Endothelial cell of umbilical vein (primary cell): Measurements from ENCODE around the gene CFAP61. TPM values are rescaled to one million over a fixed set of nuclear protein-coding genes. Genes with fewer than 3 reads are reported as not detected.

Experiments
- BruUV-seq: library from RNA; stranded (reverse); fragments of 400-500 nt; replicated peaks from 2 replicates; lab custom pipeline; 2021; lab: Mats Ljungman, UMichigan
- CTCF ChIA-PET: fragments of 300-600, 350-600 bp; sonication (Branson Sonifier 250); formaldehyde crosslinking; loops from one replicate; lab custom pipeline; 2021; ENCODE audit warnings: antibody characterized with exemption, inconsistent platforms; lab: Charles Lee
- POLR2A ChIA-PET: fragments of 300-600, 350-600 bp; sonication (Branson Sonifier 250); formaldehyde crosslinking; loops from one replicate; lab custom pipeline; 2021; ENCODE audit warnings: antibody characterized with exemption, inconsistent platforms; lab: Charles Lee
- DNase-seq: peaks from one replicate; pipeline ENCODE4 v3.0.0-alpha.2; 2011; ENCODE audit warnings: low read depth, low spot score
- FAIRE-seq: peaks from 2 replicates; lab custom pipeline; 2011; peaks lifted over from hg19 to GRCh38; lab: Jason Lieb, UNC
- H2AFZ ChIP-seq: 2 replicates; pipeline ENCODE4 v1.6.0; 2012; ENCODE audit warnings: low read depth, low read length, control low read depth, inconsistent platforms
- H3K27ac ChIP-seq: 2 replicates; pipeline ENCODE4 v1.5.1; 2011; ENCODE audit warnings: low read depth, mild to moderate bottlenecking, control low read depth, low read length, moderate library complexity; ENCODE audit not compliant: insufficient read depth
- H3K27me3 ChIP-seq, 2 experiments: 2 replicates each; pipeline versions ENCODE4 v1.6.0 to v1.6.1; 2011; ENCODE audit warnings: low read length in 2 of 2, mixed read lengths in 1 of 2; ENCODE audit not compliant: control insufficient read depth in 2 of 2, insufficient read depth in 2 of 2
- H3K36me3 ChIP-seq, 2 experiments: 2 replicates in 1 of 2; 3 replicates in 1 of 2; pipeline ENCODE4 v1.5.1; 2011; ENCODE audit warnings: low read length in 2 of 2, mild to moderate bottlenecking in 1 of 2, moderate library complexity in 1 of 2; ENCODE audit not compliant: control insufficient read depth in 2 of 2, insufficient read depth in 2 of 2; ENCODE audit errors: extremely low read depth in 1 of 2
- H3K4me1 ChIP-seq: 3 replicates; pipeline ENCODE4 v1.5.1; 2011; ENCODE audit warnings: mild to moderate bottlenecking, low read length; ENCODE audit not compliant: control insufficient read depth, insufficient read depth; ENCODE audit errors: extremely low read depth
- H3K4me2 ChIP-seq: 2 replicates; pipeline ENCODE4 v1.6.1; 2011; ENCODE audit warnings: low read length, control low read depth, mixed read lengths; ENCODE audit not compliant: insufficient read depth
- H3K4me3 ChIP-seq, 3 experiments: fragments of 200-600 bp in 1 of 3; sonication (generic), shearing (Covaris generic) in 1 of 3; replicated peaks in 1 of 3; 2 replicates each; pipeline ENCODE4 v1.5.1; 2011 to 2016; ENCODE audit warnings: control low read depth in 3 of 3, low read length in 3 of 3, mild to moderate bottlenecking in 2 of 3, inconsistent platforms in 1 of 3, low read depth in 1 of 3, moderate library complexity in 1 of 3; ENCODE audit not compliant: insufficient read depth in 1 of 3
- H3K79me2 ChIP-seq: 2 replicates; pipeline ENCODE4 v1.6.0; 2012; ENCODE audit warnings: low read length, inconsistent platforms; ENCODE audit not compliant: control insufficient read depth, insufficient read depth
- H3K9ac ChIP-seq: replicated peaks from 2 replicates; pipeline ENCODE3; 2011; ENCODE audit warnings: low read length, control low read depth; ENCODE audit not compliant: insufficient read depth; ENCODE audit errors: extremely low read depth
- H3K9me1 ChIP-seq: replicated peaks from 3 replicates; pipeline ENCODE4 v1.6.0; 2011; ENCODE audit warnings: mild to moderate bottlenecking, low read length; ENCODE audit not compliant: control insufficient read depth, insufficient read depth; ENCODE audit errors: extremely low read depth
- H3K9me3 ChIP-seq: replicated peaks from 2 replicates; pipeline ENCODE4 v1.5.1; 2012; ENCODE audit warnings: low read length, inconsistent platforms; ENCODE audit not compliant: control insufficient read depth, insufficient read depth
- H4K20me1 ChIP-seq: replicated peaks from 2 replicates; pipeline ENCODE3; 2011; ENCODE audit warnings: mild to moderate bottlenecking, low read length; ENCODE audit not compliant: control insufficient read depth, insufficient read depth; ENCODE audit errors: extremely low read depth
- CTCF ChIP-seq, 2 donors: IDR thresholded peaks; 1 replicate in 1 of 2; 2 replicates in 1 of 2; pipeline ENCODE4 v1.5.1; 2011; ENCODE audit warnings: low read length in 2 of 2, mild to moderate bottlenecking in 2 of 2, moderate library complexity in 2 of 2, control low read depth in 1 of 2, inconsistent platforms in 1 of 2, low read depth in 1 of 2; ENCODE audit not compliant: insufficient read depth in 1 of 2; ENCODE audit errors: extremely low read depth in 1 of 2
- EZH2 ChIP-seq: IDR thresholded peaks from 2 replicates; pipeline ENCODE4 v1.6.1; 2012; ENCODE audit warnings: borderline replicate concordance, low read depth, mild to moderate bottlenecking, moderate library complexity, low read length, inconsistent platforms; ENCODE audit not compliant: severe bottlenecking
- FOS ChIP-seq: IDR thresholded peaks from 2 replicates; pipeline ENCODE4 v1.6.1; 2011; ENCODE audit warnings: mild to moderate bottlenecking, low read length, moderate library complexity, borderline replicate concordance; ENCODE audit not compliant: insufficient read depth
- GATA2 ChIP-seq: IDR thresholded peaks from 2 replicates; pipeline ENCODE4 v1.7.0; 2011; ENCODE audit warnings: low read depth, mild to moderate bottlenecking, moderate library complexity, mixed read lengths, low read length; ENCODE audit not compliant: insufficient read length, insufficient read depth
- JUN ChIP-seq: IDR thresholded peaks from 2 replicates; pipeline ENCODE4 v1.6.1; 2011; ENCODE audit warnings: borderline replicate concordance, low read depth; ENCODE audit not compliant: insufficient read length, insufficient read depth
- MYC ChIP-seq: IDR thresholded peaks from one replicate; pipeline ENCODE4 v1.6.1; 2011; ENCODE audit warnings: mild to moderate bottlenecking, low read depth, low read length
- POLR2A ChIP-seq: IDR thresholded peaks from 2 replicates; pipeline ENCODE4 v1.6.1; 2012; ENCODE audit warnings: low read depth, mild to moderate bottlenecking, control low read depth, low read length
- POLR2AphosphoS5 ChIP-seq: IDR thresholded peaks from 2 replicates; pipeline ENCODE4 v1.6.1; 2012; ENCODE audit warnings: low read depth, mild to moderate bottlenecking, control low read depth, low read length, moderate library complexity; ENCODE audit not compliant: insufficient read depth
- dilution Hi-C: fragments of 300-500 bp; cut with MboI; formaldehyde crosslinking; loops from one replicate; pipeline ENCODE4 v1.15.0; 2019; ENCODE audit warnings: low sequenced_read_pairs; ENCODE audit not compliant: extremely low pct_ligation_motif_present
- intact Hi-C: fragments of 100-400 bp; cut with micrococcal nuclease; formaldehyde crosslinking; loops from one replicate; pipeline ENCODE4 v1.10.0; 2022
- polyA plus RNA-seq, 4 experiments: library from polyadenylated mRNA; depleted of rRNA in 3 of 4; stranded (reverse) in 3 of 4; unstranded in 1 of 4; fragments of >200 nt; gene quantifications; 2 replicates each; pipeline versions ENCODE4 v1.2.1 to v1.2.3, GENCODE V29; 2011 to 2012; ENCODE audit warnings: missing spikeins in 1 of 4
- total RNA-seq: library from RNA; stranded (reverse); gene quantifications from 2 replicates; pipeline ENCODE4 v1.2.3, GENCODE V29; 2021
- TF ChIP-seq, protein P1 (sequence below): IDR thresholded peaks from 2 replicates; pipeline ENCODE4 v1.6.1; 2011; ENCODE audit not compliant: insufficient read depth, insufficient read length

Gene CFAP61
- total and polyA plus RNA-seq, 2 donors (not counting 3 experiments of a cell fraction or from before 2014, with no cell fraction given) = not detected

- Histone ChIP-seq H3K9me1 (no peaks in the 10 kb centered on the region), H3K9ac (no peak overlapping the region), H3K9me3 (no peaks in the 10 kb centered on the region), H3K4me3 (no peak overlapping the region), H3K36me3 (no peaks in the 10 kb centered on the region), H3K27ac (no peak overlapping the region), H4K20me1 (no peaks in the 10 kb centered on the region), H3K4me2 (no peak overlapping the region), H3K27me3 (peaks cover 0 to 11% of the 10 kb centered on the region in 2 experiments), H2AFZ (no peak overlapping the region), H3K79me2 (no peaks in the 10 kb centered on the region), H3K4me1 (no peaks in the 10 kb centered on the region)
- no peak for FAIRE-seq
- no peak for DNase-seq
- CTCF ChIA-PET = interaction anchor here (1.6 to 4.3 kb wide), 2 partner anchors 153 to 509 kb away, joined by 10 to 53 read pairs; no protein-coding TSS in a partner anchor
- POLR2A ChIA-PET = no interaction called here
- no TSS peak for BruUV-seq
- dilution Hi-C loops = no loop called here
- intact Hi-C loops = loop anchor here (10.0 kb wide), 1 partner anchor 50 kb away; no protein-coding TSS in a partner anchor
- TF ChIP-seq MYC = no peak
- TF ChIP-seq POLR2A = no peak
- TF ChIP-seq EZH2 = no peak
- no peak for TF ChIP-seq JUN
- no peak for TF ChIP-seq FOS
- TF ChIP-seq CTCF (IDR thresholded peaks at IDR 0.05; ENCODE audit: extremely low read depth in 1 of 2, insufficient read depth in 1 of 2, low read depth in 1 of 2, low read length in 2 of 2) = no peak
Measured at GRCh38 chr20:20085071-20085470, 32.7 kb downstream of the CFAP61 start.

GRCh38 chr20:20085812-20086211, 33.5 kb downstream of the CFAP61 start:
- Histone ChIP-seq H3K4me2 (no peak overlapping the region), H3K36me3 (no peaks in the 10 kb centered on the region), H3K27me3 (peaks cover 0 to 11% of the 10 kb centered on the region in 2 experiments), H3K9ac (no peak overlapping the region), H3K9me1 (no peaks in the 10 kb centered on the region), H3K4me3 (no peak overlapping the region), H3K9me3 (no peaks in the 10 kb centered on the region), H4K20me1 (no peaks in the 10 kb centered on the region), H2AFZ (no peak overlapping the region), H3K27ac (no peak overlapping the region), H3K4me1 (no peaks in the 10 kb centered on the region), H3K79me2 (no peaks in the 10 kb centered on the region)
- DNase-seq = no peak
- BruUV-seq = no TSS peak
- POLR2A ChIA-PET = no interaction called here
- FAIRE-seq = no peak
- intact Hi-C loops (loop anchor here (10.0 kb wide), 1 partner anchor 49 kb away; no protein-coding TSS in a partner anchor), dilution Hi-C loops (no loop called here)
- CTCF ChIA-PET = interaction anchor here (1.6 to 4.3 kb wide), 2 partner anchors 152 to 508 kb away, joined by 10 to 53 read pairs; no protein-coding TSS in a partner anchor
- TF ChIP-seq CTCF (IDR thresholded peaks at IDR 0.05; ENCODE audit: extremely low read depth in 1 of 2, insufficient read depth in 1 of 2, low read depth in 1 of 2, low read length in 2 of 2) = no peak
- no peak for TF ChIP-seq FOS
- no peak for TF ChIP-seq POLR2AphosphoS5
- TF ChIP-seq EZH2 = no peak
- TF ChIP-seq, protein P1, sequence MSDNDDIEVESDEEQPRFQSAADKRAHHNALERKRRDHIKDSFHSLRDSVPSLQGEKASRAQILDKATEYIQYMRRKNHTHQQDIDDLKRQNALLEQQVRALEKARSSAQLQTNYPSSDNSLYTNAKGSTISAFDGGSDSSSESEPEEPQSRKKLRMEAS = no peak
- TF ChIP-seq POLR2A = no peak
- TF ChIP-seq JUN = no peak
- no peak for TF ChIP-seq MYC
- no peak for TF ChIP-seq GATA2
